ENCODE data around the gene ATP8B4.

DNA sequence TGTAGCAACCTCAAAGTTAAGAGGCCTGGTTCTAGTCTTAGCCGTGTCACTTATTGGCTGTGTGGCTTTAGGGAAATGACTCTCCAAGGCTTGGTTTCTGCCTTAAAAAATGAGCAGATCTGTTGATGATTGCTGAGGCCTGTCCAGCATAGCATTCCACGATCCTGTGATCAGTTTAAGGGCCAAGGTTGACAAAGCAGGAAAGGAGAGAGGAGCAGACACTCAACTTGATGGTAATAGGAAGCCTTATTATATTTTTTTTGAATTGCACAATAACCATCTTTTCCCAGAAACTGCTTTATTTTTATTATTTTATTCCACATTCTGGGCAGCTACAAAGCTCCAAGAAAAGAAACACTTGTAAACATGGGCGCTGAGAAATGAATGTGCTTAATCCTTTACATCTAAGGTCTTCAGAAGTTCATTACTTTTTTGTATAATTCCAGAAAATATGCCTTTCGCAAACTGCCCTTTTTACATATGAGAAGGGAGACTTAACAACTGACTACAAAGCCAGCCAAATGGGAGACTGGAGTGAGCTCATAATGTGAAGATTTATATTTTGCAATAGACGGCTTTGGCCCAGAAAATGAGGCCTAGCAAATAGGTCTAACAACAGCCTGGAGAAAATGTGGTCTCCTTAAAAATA, 241.0 kb downstream of the ATP8B4 start:
- TF ChIP-seq, protein P1, sequence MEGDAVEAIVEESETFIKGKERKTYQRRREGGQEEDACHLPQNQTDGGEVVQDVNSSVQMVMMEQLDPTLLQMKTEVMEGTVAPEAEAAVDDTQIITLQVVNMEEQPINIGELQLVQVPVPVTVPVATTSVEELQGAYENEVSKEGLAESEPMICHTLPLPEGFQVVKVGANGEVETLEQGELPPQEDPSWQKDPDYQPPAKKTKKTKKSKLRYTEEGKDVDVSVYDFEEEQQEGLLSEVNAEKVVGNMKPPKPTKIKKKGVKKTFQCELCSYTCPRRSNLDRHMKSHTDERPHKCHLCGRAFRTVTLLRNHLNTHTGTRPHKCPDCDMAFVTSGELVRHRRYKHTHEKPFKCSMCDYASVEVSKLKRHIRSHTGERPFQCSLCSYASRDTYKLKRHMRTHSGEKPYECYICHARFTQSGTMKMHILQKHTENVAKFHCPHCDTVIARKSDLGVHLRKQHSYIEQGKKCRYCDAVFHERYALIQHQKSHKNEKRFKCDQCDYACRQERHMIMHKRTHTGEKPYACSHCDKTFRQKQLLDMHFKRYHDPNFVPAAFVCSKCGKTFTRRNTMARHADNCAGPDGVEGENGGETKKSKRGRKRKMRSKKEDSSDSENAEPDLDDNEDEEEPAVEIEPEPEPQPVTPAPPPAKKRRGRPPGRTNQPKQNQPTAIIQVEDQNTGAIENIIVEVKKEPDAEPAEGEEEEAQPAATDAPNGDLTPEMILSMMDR (IDR thresholded peaks at IDR 0.05; ENCODE audit: low read depth, low read length, missing input control), result no peak
- TF ChIP-seq RAD21 (IDR thresholded peaks at IDR 0.05), result no peak
- TF ChIP-seq YY1 (IDR thresholded peaks at IDR 0.05), result no peak
- no peak for TF ChIP-seq JUND (IDR thresholded peaks at IDR 0.05)
- no peak for TF ChIP-seq REST (IDR thresholded peaks at IDR 0.05)

All from liver (tissue), 3 donors.